PC-3 (cell line): ENCODE results near the gene GTF2A1L. TPM values are rescaled to one million over a fixed set of nuclear protein-coding genes. Genes with fewer than 3 reads are reported as not detected.

Experiments used
- ATAC-seq: fragments of 200-7000 bp; cut with Tn5 transposase; 2 replicates; pipeline ENCODE4 v1.9.1; 2020; ENCODE audit warnings: mild to moderate bottlenecking, moderate library complexity
- BruUV-seq: library from RNA; stranded (reverse); fragments of 400-500 nt; replicated peaks from 2 replicates; lab custom pipeline; 2021; lab: Mats Ljungman, UMichigan
- CTCF ChIA-PET: fragments of 300-600 bp; sonication (Branson Sonifier 250); formaldehyde crosslinking; loops from one replicate; lab custom pipeline; 2022; ENCODE audit warnings: antibody characterized with exemption; lab: Charles Lee
- POLR2A ChIA-PET: fragments of 300-600 bp; sonication (Branson Sonifier 250); formaldehyde crosslinking; loops from one replicate; lab custom pipeline; 2022; ENCODE audit warnings: antibody characterized with exemption; ENCODE audit not compliant: unreplicated experiment; lab: Charles Lee
- DNase-seq: peaks from one replicate; pipeline ENCODE4 v3.0.0-alpha.2; 2015
- H2AFZ ChIP-seq: fragments of 300-600 bp; sonication (generic); 2 replicates; pipeline ENCODE4 v1.6.0; 2016; ENCODE audit warnings: antibody characterized with exemption, low read length
- H3F3A ChIP-seq: fragments of 300-600 bp; sonication (generic); one replicate; pipeline ENCODE4 v1.6.0; 2017; ENCODE audit warnings: antibody characterized with exemption, low read length, control low read depth, mild to moderate bottlenecking; ENCODE audit not compliant: unreplicated experiment
- H3K27ac ChIP-seq: fragments of 300-600 bp; sonication (generic); 2 replicates; pipeline ENCODE4 v1.5.1; 2016; ENCODE audit warnings: mild to moderate bottlenecking, low read length
- H3K27me3 ChIP-seq: fragments of 300-600 bp; sonication (generic); 2 replicates; pipeline ENCODE4 v1.6.1; 2016; ENCODE audit warnings: low read length, mixed read lengths
- H3K36me3 ChIP-seq: fragments of 300-600 bp; sonication (generic); 2 replicates; pipeline ENCODE4 v1.6.1; 2016; ENCODE audit warnings: low read depth, mixed run types, low read length, mixed read lengths
- H3K4me1 ChIP-seq: fragments of 300-600 bp; sonication (generic); 2 replicates; pipeline ENCODE4 v1.5.1; 2016; ENCODE audit warnings: low read length; ENCODE audit not compliant: insufficient read depth
- H3K4me2 ChIP-seq: fragments of 300-600 bp; sonication (generic); 2 replicates; pipeline ENCODE4 v1.6.0; 2016; ENCODE audit warnings: low read length
- H3K4me3 ChIP-seq: fragments of 300-600 bp; sonication (generic); 2 replicates; pipeline ENCODE4 v1.5.1; 2016; ENCODE audit warnings: mild to moderate bottlenecking, low read length, mixed read lengths
- H3K79me2 ChIP-seq: fragments of 300-600 bp; sonication (generic); 2 replicates; pipeline ENCODE4 v1.6.1; 2017; ENCODE audit warnings: low read length, mixed read lengths
- H3K9ac ChIP-seq: fragments of 300-600 bp; sonication (generic); 2 replicates; pipeline ENCODE4 v1.6.0; 2016; ENCODE audit warnings: mild to moderate bottlenecking, low read length
- H3K9me2 ChIP-seq: fragments of 300-600 bp; sonication (generic); replicated peaks from 2 replicates; pipeline ENCODE4 v1.6.1; 2016; ENCODE audit warnings: mixed run types, low read length, mixed read lengths
- H3K9me3 ChIP-seq: fragments of 300-600 bp; sonication (generic); 2 replicates; pipeline ENCODE4 v1.6.1; 2016; ENCODE audit warnings: low read length, mixed read lengths
- H4K20me1 ChIP-seq: fragments of 300-600 bp; sonication (generic); 2 replicates; pipeline ENCODE4 v1.6.1; 2016; ENCODE audit warnings: low read length, mixed read lengths
- CTCF ChIP-seq: fragments of 300-600 bp; sonication (generic); conservative IDR thresholded peaks from 2 replicates; pipeline ENCODE4 v1.5.1; 2017; ENCODE audit warnings: antibody characterized with exemption, low read depth, mild to moderate bottlenecking, low read length
- EZH2 ChIP-seq: fragments of 300-600 bp; sonication (generic); IDR thresholded peaks from one replicate; pipeline ENCODE4 v1.6.1; 2017; ENCODE audit warnings: antibody characterized with exemption, mild to moderate bottlenecking, low read length; ENCODE audit not compliant: unreplicated experiment
- EZH2phosphoT487 ChIP-seq: fragments of 300-600 bp; sonication (generic); IDR thresholded peaks from 2 replicates; pipeline ENCODE4 v1.6.1; 2018; ENCODE audit warnings: mild to moderate bottlenecking, antibody characterized with exemption, low read length, borderline replicate concordance
- intact Hi-C: fragments of 100-400 bp; cut with micrococcal nuclease; formaldehyde crosslinking; loops from 2 replicates; pipeline ENCODE4 v1.9.0; 2023
- total RNA-seq: library from RNA; depleted of rRNA; stranded (reverse); fragments of >200 nt; gene quantifications from 2 replicates; pipeline ENCODE4 v1.2.3, GENCODE V29; 2014

GTF2A1L gene
- total RNA-seq, 1 experiment from 2014 or later = not detected

DNA sequence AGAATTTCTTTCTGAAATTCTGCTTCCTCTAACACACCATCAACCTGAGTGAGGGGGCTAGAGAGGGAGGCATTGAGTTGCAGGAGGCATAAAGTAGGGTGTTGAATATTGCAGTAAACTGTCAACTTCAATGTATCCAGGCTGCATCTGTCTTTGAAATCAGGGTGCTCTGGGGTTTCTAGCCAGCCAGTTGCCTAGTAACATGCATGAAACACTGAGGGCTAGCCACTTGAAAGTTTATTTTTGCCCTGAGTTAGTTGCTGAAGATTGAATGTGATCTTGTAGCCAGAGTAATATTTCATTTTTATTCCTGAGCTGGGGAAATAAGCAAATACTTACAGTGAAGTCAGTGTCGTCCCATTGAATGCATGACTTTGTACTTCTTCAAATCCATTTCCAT is 96.0 kb downstream of the GTF2A1L start:
- Histone ChIP-seq H3K27me3 (no peaks in the 10 kb centered on the region), H3K9me3 (no peaks in the 10 kb centered on the region), H3K27ac (no peak overlapping the region), H3K9ac (no peak overlapping the region), H3K4me2 (no peak overlapping the region), H3F3A (no peaks in the 10 kb centered on the region), H3K9me2 (no peaks in the 10 kb centered on the region), H4K20me1 (no peaks in the 10 kb centered on the region), H2AFZ (no peak overlapping the region), H3K4me1 (no peaks in the 10 kb centered on the region), H3K4me3 (no peak overlapping the region), H3K79me2 (no peaks in the 10 kb centered on the region), H3K36me3 (no peaks in the 10 kb centered on the region)
- ATAC-seq (no peak), DNase-seq (no peak)
- no TSS peak for BruUV-seq
- no peak for TF ChIP-seq EZH2
- no peak for TF ChIP-seq CTCF
- no peak for TF ChIP-seq EZH2phosphoT487
- ChIA-PET POLR2A (no interaction called here), CTCF (no interaction called here)
- intact Hi-C loops = no loop called here

GRCh38 chr2:48714245-48714644 is 96.6 kb downstream of the GTF2A1L start:
- intact Hi-C loops = no loop called here
- Histone ChIP-seq H3K4me1 (0 out of 2 replicates have a peak, but pooled peaks cover under 1% of the 10 kb centered on the region), H3K9me3 (no peaks in the 10 kb centered on the region), H3K4me3 (no peak overlapping the region), H3K4me2 (no peak overlapping the region), H3K27me3 (no peaks in the 10 kb centered on the region), H3K9me2 (no peaks in the 10 kb centered on the region), H3F3A (no peaks in the 10 kb centered on the region), H2AFZ (no peak overlapping the region), H3K79me2 (no peaks in the 10 kb centered on the region), H3K27ac (no peak overlapping the region), H3K36me3 (no peaks in the 10 kb centered on the region), H3K9ac (no peak overlapping the region), H4K20me1 (no peaks in the 10 kb centered on the region)
- ChIA-PET CTCF (no interaction called here), POLR2A (no interaction called here)
- no peak for ATAC-seq
- no peak for DNase-seq
- TF ChIP-seq EZH2phosphoT487 = no peak
- TF ChIP-seq CTCF = no peak
- TF ChIP-seq EZH2 = no peak
- BruUV-seq = no TSS peak

DNA sequence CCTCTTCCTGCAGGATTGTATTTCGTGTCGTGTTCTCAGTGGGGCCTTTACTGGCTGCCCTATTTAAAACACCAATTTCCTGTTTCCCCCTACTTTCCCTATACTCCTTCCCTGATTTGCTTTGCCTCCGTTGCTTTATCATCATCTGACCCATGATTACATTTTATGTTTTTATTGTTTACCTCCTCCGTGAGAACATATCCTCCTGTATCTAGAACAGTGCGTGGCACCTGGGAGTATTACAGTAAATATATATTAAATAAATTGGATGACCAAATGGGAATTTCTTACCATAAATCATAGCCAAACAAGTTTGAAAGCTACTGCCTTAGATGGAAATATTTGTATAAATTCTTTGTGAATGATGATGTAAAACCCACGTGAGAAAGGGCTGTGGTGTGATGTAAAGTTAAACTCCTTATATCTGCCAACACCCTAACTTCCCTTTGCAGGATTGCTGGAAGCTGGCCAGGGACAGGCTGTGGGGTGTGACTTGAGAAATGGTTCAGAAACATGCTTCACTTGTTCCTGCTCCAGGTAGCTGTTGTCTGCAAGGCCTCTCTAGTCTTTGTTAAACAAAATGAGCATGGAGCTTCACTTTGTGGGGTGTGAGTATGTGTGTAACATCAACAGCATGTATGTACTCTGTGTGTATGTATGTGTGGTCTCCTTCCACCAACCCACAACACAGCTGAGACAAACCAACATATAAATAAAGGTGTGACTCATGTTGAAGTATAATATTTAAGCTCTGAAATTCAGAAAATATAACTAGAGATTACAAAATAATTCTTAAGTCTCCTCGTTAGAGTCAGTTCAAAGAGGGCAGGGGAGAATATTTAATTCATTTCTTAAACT is 97.6 kb downstream of the GTF2A1L start:
- no peaks in the 10 kb centered on the region for H3K9me2 ChIP-seq
- no peak overlapping the region for H3K9ac ChIP-seq
- H3K27ac ChIP-seq = no peak overlapping the region
- CTCF ChIA-PET = no interaction called here
- H3K9me3 ChIP-seq = no peaks in the 10 kb centered on the region
- H3K27me3 ChIP-seq = no peaks in the 10 kb centered on the region
- POLR2A ChIA-PET = no interaction called here
- no peak for ATAC-seq
- H2AFZ ChIP-seq = no peak overlapping the region
- no peak overlapping the region for H3K4me3 ChIP-seq
- no peaks in the 10 kb centered on the region for H3K36me3 ChIP-seq
- H3K79me2 ChIP-seq = no peaks in the 10 kb centered on the region
- no peak for DNase-seq
- no peaks in the 10 kb centered on the region for H4K20me1 ChIP-seq
- no TSS peak for BruUV-seq
- intact Hi-C loops = no loop called here
- no peak for TF ChIP-seq EZH2phosphoT487
- TF ChIP-seq EZH2 = no peak
- no peak for TF ChIP-seq CTCF
- H3K4me1 ChIP-seq = 0 out of 2 replicates have a peak, but pooled peaks cover 4% of the 10 kb centered on the region
- no peak overlapping the region for H3K4me2 ChIP-seq
- H3F3A ChIP-seq = no peaks in the 10 kb centered on the region
